Transverse colon (tissue), 1 donor: ENCODE measurements around the gene CGNL1.

Experiments used
- EP300 ChIP-seq: sonication (generic); formaldehyde crosslinking; IDR thresholded peaks from one replicate; pipeline ENCODE4 v1.6.1; 2017; ENCODE audit warnings: antibody characterized with exemption, low read depth
- POLR2A ChIP-seq: fragments of 450-650 bp; IDR thresholded peaks from one replicate; pipeline ENCODE4 v1.6.1; 2016; ENCODE audit warnings: antibody characterized with exemption, mild to moderate bottlenecking, moderate library complexity

DNA sequence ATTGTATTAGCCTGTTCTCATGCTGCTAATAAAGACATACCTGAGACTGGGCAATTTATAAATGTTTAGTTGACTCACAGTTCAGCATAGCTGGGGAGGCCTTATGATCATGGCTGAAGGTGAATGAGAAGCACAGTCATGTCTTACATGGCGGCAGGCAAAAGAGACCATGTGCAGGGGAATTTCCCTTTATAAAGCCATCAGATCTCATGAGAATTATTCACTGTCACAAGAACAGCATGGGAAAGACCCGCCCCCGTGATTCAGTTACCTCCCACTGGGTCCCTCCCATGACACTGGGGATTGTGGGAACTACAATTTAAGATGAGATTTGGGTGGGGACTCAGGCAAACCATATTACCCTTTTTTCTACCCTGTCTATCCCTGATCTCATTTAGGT lies 163.9 kb downstream of the CGNL1 start:
- no peak for TF ChIP-seq EP300
- TF ChIP-seq POLR2A: no peak
